ENCODE data around the gene GRID2IP.
A peak's percentile ranks its signal among the peaks of the same experiment; 100 is the strongest.
"Not testable (repeated sequence)": the region's sequence is repeated elsewhere in the genome, so short reads cannot be mapped to it uniquely, and the experiment has no call there.

GRID2IP gene

DNA sequence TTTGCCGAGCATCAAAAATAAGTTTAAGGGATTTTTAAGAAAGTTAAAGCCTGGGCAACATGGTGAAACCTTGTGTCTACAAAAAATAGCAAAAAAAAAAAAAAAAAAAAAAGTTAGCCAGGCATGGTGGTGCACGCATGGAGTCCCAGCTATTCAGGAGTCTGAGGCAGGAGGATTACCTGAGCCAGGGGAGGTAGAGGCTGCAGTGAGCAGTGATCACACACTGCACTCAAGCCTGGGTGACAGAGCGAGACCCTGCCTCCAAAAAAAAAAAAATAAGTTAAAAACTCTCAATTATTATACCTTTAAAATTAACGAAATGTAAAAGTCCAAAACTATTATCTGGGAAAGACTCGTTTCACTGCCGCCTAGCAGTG lies 68.5 kb downstream of the GRID2IP start:
- DNase-seq = no peak

DNA sequence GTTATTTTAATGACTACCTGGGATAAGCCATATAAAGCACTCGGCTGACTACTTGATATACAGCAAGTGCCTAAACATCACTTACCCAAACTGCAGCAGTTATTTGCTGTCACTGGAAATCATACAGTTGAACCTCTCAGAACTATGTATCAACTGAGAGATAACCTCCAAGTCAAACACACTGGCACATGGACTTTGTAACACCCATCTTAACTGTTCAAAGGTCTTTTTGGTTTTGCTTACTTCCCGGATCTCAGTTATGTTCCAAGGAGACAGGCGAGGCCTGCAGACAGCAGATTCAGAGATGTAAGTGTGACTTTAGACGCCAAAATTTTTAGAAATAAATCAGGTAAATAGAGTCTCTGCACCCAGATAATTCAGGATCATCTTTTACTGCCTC lies 69.0 kb downstream of the GRID2IP start:
- no peak for DNase-seq

DNA sequence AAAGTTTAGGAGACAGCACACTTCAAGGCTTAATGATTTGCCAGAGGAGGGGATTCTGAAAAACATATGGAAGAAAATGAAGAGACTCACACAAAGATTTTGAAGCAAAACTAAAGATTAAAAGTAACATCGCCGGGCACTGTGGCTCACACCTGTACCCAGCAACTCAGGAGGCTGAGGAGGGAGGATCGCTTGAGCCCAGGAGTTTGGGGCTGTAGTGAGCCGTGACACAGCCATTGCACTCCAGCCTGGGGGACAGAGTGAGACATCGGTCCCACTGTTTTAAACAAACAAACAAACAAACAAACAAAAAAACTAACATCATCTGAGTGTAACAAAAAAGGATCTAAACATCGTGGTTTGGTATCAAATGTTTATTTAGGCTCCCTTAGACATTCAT lies 69.8 kb downstream of the GRID2IP start:
- DNase-seq = no peak

DNA sequence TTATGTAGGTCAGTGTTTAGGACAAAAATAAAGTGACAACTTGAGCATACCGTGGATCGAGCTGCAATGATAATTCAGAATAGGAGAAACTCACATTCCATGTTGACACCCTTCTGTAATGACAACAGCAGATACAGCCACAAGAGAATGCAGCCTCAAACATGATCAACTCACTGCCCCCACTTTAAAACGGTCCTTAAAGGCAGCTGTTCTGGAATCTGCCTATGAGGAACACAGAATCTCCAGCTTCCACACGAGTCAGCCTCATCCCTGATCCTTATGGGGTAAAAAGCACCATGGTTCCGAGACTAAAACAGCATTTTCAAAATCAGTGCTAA lies 71.0 kb downstream of the GRID2IP start:
- DNase-seq = no peak

DNA sequence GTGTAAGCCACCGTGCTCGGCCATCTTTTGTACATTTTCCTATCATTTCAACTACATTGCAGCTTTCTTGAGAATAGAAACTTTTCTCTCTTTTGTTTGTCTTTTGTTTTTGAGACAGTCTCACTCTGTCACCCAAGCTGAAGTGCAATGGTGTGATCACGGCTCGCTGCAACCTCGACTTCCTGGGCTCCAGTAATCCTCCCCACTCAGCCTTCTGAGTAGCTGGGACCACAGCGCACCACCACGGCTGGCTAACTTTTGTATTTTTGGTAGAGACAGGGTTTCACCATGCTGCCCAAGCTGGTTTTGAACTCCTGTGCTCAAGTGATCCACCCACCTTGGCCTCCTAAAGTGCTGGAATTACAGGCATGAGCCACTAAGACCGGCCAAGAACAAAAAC lies 72.2 kb downstream of the GRID2IP start:
- no peak for DNase-seq

DNA sequence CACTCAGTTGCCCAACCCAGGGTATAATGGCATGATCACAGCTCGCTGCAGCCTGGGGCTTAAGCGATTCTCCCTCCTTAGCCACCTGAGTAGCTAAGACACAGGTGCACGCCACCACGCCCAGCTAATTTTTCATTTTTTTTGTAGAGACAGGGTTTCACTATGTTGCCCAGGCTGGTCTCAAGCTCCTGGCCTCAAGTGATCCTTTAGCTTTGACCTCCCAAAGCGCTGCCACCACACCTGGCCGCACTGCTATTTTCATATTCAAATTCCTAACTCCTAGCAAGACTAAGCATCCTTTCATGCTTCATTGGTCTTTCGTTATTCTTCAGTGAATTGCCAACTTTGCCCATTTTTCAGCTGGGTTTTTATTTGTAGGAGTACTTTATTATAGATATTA lies 73.1 kb downstream of the GRID2IP start:
- DNase-seq = no peak

DNA sequence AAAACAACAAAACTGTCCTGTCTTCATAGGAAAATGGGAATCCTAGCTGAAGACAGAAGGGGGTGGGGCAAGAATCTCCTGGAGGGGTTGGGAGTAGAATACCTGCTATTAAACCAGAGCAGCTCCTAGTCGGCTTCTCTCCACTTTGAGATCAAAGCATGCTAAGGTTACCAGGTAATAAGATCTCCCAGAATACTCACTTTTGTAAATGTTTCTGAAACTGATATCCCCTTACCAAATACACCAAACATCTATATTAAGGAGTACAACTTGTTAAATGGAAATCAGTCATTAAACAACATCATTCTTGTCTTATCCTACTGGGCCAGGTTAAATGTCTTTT lies 74.0 kb downstream of the GRID2IP start:
- no peak for DNase-seq

DNA sequence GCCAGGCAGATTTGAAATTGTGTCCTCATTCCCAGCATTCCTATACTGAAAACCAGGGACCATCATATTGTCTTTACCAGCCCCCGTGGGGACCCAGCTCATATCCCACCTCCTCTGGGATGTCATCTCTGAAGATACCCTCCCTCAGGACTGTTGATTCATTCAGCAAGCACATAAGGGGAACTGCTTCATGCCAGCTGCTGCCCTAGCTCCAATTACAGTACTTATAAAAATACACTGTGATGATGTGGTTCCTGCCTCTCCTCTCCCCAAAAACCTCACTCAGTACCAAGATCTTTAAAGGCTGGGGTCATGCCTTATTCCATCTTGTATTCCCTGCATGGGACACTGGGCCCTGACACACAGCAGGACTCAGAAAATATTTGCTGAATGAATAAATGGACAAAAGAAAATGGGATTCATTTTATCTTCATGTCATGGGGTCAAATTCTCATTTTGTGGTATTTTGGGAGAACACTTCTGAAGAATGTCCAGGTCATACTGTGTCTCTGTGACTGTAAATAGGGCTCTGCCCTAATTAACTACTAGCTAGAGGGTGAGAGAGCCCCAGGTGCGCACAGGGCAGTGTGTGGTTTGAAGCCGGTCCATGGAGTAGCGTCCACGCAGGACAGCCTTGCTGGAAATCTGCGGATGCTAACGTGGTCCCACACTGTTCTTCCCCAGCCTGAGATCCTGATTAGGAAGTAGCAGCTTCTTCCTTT lies 74.5 kb downstream of the GRID2IP start:
- DNase-seq = no peak

DNA sequence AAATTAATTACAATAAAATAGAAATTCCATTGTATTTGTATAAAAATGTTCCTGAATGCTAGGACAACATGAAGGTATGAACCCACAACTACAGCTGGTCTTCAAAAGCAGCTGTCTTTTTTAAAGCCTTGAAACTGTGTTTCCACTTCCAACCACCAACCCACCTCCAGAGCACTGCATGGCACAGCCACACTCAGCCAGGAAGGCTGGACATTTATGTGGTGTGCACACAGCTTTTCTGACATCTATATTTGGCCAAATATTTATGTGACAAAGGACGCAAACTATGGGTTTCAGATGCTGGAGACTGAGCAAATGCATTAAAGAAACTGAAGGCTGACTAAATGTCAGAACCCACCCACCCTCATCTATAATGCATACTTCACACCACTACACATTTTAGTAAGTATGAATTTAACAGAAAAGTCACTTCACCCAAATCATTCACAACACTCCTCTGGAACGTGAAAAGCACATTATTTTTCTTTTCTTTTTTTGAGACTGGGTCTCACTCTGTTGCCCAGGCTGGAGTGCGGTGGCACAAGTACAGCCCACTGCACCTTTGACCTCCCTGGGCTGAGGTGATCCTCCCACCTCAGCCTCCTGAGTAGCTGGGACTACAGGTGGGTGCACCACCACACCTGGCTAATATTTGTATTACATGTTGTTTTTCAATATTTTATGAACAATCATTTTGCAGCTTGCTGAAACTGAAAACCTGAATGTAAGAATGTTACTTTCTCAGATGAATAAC lies 75.7 kb downstream of the GRID2IP start:
- DNase-seq = no peak

DNA sequence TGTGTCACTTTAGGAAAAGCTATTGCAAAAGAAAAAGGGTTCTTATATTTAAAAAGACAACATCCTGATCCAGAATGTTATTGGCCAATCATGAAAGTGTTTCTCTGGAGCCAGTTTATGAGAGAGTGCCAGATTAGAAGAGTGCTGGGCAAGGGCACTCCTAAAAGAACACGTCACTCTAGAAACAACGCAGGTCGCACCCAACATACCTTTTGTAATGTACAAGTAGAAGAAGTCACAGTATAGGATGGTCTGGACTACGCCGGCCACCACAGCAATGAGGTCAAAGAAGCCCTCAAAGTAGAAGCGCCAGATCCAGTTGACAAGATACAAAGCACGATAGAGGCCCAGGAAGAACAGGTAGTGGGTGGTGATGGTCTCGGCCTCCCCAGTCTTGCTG lies 85.4 kb downstream of the GRID2IP start:
- no peak for DNase-seq

DNA sequence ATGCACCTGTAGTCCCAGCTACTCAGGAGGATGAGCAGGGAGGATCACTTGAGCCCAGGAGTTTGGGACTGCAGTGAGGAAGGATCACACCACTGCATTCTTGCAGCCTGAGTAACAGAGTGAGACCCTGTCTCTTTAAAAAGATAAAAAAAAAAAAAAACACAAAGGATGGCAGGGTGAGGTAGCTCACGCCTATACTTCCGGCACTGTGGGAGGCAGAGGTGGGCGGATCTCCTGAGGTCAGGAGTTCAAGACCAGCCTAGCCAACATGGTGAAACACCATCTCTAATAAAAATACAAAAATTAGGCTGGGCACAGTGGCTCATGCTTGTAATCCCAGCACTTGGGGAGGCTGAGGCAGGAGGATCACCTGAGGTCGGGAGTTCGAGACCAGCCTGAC lies 87.7 kb downstream of the GRID2IP start:
- DNase-seq = not testable (repeated sequence)

DNA sequence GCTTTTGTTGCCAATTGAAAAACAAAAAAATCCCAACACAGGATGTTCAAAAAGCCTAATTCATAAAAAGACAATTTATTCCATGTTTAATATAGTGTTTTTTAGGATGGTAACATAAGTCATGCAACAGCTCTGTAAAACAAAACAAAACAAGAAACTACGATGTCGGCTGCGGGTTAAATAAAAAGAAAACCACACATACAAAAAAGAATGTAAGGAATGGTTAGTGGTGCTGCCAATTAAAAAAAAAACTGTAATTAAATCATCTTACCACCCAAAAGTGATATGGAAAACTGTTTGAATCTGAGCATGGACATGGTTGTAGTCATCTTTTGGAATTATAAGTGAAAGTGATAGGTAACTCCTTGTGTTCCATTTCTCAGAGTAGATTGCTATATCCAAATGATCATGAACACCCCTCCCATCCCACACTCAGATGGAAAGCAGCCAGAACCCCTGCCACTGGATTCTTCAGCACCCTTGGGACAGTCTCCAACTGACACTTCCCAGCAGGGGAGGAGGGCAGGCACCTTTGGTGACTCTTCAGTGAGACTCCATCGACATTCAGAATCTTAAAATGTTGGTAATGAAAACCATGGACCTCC lies 89.2 kb downstream of the GRID2IP start:
- DNase-seq = no peak

DNA sequence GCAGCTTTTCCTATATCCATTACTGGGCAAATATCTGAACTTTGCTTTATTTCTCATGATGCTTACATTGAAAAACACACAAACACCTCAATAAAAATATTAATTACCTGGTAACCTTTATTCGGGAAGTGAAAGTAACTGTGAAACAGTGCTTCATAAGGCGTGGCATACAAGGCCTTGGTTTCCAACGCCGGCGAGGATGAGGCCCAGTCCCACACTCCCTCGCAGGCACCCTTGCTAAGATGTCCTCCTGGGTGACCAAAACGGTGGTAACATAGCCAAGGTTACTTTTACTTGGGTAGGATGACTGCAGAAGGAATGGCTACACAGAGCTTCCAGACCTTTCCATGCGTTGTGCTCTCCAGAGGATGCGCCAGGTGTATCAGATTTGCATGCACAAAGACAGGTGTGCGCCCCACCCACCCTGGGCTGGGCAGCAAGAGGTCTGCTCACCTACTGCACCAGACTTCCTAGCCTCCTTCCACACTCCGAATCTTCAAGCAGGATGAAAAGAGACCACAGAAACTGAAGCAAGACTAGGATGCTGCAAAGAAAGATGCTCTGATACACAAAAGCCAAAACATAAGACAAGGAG lies 90.2 kb downstream of the GRID2IP start:
- no peak for DNase-seq

DNA sequence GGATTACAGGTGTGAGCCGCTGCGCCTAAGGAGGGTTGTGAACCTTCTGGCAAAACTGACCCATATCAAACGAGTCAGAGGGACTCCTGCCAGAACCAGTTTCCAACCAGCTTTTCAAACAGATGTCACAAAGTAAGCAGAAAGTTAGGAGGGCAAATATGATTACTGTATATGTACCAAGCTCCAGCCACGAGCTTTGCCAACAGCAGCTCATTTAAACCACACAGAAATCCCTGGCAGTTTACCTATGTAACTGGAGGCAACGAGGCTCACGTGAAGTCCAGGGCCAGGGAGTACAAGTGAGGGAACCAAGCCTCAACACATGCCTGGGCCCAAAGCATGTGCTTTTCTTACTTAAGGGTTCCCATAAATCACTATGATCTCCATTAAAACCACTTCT lies 91.0 kb downstream of the GRID2IP start:
- DNase-seq = no peak

DNA sequence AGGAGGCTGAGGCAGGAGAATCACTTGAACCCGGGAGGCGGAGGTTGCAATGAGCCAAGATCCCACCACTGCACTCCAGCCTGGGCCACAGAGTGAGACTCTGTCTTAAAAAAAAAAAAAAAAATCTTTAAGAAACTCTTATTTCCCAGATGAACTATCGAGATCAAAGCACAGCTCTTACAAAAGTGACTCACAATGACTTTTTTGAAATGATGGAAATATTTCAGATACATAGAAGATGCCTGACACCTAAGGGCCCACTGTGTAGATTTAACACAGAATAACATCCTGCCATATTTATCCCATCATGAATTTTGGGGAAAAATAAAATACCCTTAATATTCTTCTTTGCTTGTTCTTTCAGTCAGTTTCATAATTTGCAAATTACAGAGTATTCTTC lies 92.6 kb downstream of the GRID2IP start:
- DNase-seq = not testable (repeated sequence)

DNA sequence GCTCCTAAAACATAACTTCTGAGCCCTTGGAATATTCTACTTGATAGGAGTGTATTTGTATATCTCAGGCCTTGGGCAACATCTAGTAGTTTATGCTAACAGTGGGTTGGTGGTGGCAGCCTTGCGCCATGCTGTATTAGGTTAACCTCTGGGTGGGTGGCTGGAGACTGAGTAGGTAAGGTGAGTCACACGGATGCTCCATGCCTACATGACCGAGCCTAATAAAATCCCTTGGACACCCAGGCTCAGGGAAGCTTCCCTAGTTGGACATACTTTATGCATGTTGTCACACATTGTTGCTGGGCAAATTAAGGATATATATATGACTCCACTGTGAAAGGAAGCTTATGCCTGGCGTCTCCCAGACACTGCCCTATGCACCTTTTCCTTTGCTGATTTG lies 97.5 kb downstream of the GRID2IP start:
- no peak for DNase-seq

DNA sequence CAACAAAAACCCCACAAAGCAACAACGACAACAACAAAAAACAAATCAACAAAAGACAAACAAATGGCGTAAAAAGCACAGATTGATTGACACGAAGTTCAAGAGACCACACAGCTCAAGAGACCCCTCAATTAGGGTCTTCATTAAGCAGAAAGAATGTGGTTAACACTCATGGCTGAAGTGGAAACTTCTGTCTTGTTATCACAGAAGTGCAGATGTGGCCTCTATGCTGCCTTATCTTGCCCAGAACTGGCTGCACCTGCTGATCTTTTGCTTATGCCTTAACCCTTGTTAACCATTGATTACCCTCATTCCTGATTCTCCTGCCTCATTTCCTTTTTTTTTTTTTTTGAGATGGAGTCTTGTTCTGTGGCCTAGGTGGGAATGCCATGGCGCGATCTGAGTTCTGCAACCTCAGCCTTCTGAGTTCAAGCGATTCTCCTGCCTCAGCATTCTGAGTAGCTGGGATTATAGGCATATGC lies 100.0 kb downstream of the GRID2IP start:
- DNase-seq = no peak

DNA sequence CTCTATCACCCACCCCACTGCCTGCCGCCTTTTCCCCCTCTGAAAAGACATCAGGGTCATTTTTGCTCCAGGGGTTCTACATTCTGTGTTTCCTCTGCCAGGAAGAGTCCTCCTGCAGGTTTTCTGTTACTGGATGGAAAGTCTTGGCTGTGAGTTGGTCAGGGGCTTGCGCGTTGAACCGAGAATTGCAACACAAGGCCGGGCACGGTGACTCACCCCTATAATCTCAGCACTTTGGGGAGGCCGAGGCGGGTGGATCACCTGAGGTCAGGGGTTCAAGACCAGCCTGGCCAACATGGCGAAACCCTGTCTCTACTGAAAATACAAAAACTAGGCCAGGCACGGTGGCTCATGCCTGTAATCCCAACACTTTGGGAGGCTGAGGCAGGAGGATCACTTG lies 100.7 kb downstream of the GRID2IP start:
- DNase-seq = not testable (repeated sequence)

DNA sequence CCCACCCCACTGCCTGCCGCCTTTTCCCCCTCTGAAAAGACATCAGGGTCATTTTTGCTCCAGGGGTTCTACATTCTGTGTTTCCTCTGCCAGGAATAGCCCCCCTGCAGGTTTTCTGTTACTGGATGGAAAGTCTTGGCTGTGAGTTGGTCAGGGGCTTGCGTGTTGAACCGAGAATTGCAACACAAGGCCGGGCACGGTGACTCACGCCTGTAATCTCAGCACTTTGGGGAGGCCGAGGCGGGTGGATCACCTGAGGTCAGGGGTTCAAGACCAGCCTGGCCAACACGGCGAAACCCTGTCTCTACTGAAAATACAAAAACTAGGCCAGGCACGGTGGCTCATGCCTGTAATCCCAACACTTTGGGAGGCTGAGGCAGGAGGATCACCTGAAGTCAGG lies 101.4 kb downstream of the GRID2IP start:
- not testable (repeated sequence) for DNase-seq

DNA sequence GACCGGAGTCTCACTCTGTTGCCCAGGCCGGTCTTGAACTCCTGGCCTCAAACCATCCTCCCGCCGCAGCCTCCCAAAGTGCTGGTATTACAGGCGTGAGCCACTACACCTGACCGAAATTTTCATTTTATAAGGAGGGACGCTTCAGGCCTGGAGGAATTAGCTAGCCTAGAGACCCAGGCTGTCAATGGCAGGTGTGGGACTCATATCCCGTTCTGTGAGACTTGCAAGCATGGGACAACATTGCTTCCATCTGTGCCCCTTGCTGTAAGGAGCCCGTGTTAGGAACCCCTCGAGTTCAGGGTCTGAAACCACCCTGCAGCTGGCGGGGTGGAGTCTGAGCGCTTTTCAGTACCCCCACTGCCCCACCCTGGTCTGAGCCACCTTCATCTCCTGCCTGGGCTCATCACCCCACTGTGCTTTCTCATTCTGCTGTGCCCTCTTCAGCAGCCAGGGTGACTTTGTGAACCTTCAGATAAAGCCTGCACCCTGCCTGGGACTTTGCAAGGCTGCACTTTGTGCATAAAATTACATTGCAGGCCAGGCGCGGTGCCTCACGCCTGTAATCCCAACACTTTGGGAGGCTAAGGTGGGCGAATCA lies 102.2 kb downstream of the GRID2IP start:
- no peak for DNase-seq

DNA sequence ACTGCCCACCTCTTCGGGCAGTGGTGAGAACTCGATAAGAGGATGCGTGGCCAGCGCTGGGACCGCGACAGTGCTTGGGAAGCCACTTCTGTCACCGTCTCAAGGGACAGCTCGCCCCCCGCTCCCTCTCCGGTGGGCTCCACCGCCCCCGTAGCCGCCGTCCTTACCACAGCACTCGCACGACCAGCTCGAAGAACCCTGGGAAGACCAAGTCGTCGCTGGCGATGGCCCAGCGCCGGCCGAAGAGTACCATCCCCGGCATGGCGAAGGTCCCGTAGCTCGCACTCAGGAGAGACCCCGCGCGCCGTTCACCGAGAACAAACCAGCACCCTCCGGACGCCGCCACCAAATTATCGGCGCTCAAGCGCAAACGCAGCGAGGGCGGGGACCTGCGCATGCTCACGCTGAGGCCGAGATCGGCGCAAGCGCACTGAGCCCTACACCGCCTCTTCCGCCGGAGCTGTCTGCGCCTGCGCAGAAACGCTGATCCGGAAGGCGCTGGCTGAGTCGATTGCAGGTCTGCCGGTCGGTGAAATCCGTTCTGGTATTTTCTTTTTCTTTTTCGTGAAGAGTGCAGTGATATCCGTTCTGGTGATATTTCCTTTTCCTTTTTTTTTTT lies 103.6 kb downstream of the GRID2IP start, which contains the start of gene DAGLB:
TSS of gene DAGLB (minus strand) at position 374 of the 619 bp plus-strand sequence. CDS start at position 262, 112 bp downstream.
- peak; percentile 95 for DNase-seq

Measured in NCI-H82 (cell line).